Medulla oblongata (tissue), 1 donor: ENCODE data around the gene CELSR1.
"Not testable (repeated sequence)": the region's sequence is repeated elsewhere in the genome, so short reads cannot be mapped to it uniquely, and the experiment has no call there.

Experiments
- DNase-seq: peaks from one replicate; pipeline ENCODE4 v3.0.0-alpha.2; 2015; ENCODE audit errors: extremely low spot score

The CELSR1 gene

GRCh38 chr22:46397514-46397913, 139.9 kb downstream of the CELSR1 start:
- no peak for DNase-seq

DNA sequence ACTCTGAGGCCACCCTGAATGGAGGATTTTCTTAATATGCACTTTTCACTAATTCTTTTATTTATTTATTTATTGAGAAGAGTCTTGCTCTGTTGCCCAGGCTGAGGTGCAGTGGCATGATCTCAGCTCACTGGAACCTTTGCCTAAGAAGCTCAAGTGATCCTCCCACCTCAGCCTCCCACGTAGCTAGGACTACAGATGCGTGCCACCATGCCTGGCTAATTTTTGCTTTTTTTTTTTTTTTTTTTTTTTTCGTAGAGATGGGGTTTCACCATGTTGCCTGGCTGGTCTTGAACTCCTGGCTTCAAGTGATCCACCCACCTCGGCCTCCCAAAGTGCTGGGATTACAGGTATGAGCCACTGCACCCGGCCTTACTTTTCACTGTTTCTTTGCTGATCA, 140.4 kb downstream of the CELSR1 start:
- DNase-seq: not testable (repeated sequence)

DNA sequence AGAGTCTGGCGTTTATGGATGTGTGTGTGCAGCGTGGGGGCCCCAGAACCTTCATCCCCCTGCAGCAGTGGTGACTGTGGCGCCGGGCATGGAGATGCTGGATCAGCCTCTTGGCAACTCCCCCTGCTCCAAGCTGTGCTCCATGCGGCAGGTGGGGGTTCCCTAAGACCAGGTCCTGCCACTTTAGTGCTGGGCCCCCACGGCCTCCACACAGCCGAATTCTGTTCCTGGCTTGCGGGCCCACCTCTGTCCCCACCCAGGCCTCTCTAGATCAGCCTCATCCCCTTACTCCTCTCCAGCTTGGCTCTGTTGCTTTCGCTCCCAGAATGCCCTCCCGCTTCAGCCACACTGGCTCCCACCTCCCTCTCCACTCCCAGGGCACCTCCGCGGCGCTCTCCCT, 142.3 kb downstream of the CELSR1 start:
- no peak for DNase-seq

GRCh38 chr22:46394622-46395021, 142.8 kb downstream of the CELSR1 start:
- no peak for DNase-seq

GRCh38 chr22:46393873-46394272, 143.5 kb downstream of the CELSR1 start:
- DNase-seq: no peak

DNA sequence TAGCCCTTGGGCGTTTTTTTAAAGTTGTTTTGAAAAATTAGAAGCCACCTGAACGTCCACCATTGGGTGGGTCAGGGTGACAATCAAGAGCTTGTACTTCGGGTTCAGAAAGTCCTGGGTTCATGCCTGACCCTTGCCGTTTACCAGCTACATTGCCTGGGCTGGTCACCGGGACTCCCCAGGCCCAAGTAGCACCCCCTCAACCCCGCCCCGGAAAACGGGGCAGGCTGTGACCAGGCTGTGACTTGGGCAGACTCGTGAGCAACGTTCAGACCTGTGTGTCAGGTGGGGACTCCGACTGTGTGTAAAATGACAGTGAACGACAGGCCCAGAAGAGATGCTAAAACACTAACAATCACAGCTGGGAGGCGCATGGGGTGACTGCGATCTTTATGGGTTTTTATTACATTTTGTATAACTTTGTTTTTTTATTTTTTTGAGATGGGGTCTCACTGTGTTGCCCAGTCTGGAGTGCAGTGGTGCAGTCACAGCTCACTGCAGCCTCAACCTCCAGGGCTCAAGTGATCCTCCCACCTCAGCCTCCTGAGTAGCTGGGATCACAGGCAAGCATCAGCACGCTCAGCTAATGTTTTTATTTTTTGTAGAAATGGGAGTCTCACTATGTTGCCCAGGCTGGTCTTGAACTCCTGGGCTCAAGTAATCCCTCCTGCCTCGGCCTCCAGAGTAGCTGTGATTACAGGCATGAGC, 145.1 kb downstream of the CELSR1 start:
- no peak for DNase-seq

DNA sequence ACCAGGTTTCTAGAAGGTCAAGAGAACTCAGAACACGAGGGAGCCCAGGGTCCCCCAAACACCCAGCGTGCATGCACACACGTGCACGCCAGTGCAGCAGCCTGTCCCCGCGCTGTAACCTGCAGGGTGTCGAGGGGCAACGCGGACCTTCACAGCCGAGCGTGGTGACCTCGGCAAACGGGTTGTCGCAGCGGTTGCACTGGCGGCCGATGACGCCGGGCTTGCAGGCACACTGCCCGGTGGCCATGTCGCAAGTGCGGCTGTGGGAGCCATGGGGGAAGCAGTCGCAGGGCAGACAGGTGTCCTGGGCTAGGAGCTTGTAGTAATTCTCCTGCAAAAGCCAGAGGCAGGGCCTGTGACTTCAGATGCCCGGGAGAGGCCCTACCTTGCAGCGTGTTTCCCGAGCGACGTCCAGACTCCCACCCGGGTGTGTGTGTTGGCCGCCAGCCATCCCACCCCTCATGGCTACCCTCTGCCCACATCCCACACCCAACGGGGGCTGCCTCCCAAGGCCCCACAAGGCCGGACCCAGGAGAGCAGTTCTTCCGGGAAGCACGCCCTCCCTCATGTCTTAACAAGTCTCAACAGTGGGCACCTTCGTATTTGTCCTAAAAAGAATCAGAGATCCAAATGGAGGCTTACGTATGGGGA, 145.8 kb downstream of the CELSR1 start:
- no peak for DNase-seq

- DNase-seq: peak; percentile 8
Measured at GRCh38 chr22:46390652-46391301, 146.6 kb downstream of the CELSR1 start.

GRCh38 chr22:46390105-46390651, 147.2 kb downstream of the CELSR1 start:
- DNase-seq: no peak

- no peak for DNase-seq
Measured at GRCh38 chr22:46389081-46389480, 148.3 kb downstream of the CELSR1 start.

GRCh38 chr22:46388647-46389046, 148.8 kb downstream of the CELSR1 start:
- DNase-seq: no peak

DNA sequence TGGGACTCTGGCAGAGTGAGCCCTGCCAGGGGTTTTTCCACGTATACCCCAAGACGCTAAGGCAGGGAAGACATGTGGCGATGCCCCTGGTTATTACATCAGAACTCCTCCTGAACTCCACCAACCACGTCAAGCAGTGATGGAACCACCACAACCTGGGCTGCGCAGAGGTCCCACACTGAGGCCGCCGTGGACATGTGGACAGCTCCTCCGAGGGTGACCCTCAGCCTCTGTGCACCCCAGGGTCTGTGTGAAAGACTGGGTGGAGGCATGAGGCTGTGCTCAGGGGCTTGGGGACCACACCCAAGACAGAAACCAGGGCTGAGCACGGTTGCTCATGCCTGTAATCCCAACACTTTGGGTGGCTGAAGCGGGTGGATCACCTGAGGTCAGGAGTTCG, 149.7 kb downstream of the CELSR1 start:
- no peak for DNase-seq

DNA sequence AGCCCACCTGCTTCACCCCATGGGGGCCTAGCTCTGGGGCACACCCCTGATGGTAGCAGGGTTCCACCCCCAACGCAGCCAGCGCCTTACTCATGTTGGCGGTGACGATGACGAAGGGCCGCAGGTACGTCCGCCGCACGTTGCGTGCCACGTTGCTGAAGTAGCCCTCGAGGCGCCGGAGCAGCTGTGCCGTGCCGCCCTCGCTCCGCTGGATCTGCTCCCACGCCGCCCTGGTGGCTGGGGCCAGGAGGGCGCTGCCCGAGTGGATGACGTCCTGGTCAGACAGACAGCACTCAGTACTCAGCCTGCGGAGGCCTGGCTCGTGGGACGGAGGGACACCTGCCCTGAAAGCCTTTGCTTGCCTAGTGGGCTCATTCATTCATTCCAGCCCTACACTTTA, 151.1 kb downstream of the CELSR1 start:
- no peak for DNase-seq

DNA sequence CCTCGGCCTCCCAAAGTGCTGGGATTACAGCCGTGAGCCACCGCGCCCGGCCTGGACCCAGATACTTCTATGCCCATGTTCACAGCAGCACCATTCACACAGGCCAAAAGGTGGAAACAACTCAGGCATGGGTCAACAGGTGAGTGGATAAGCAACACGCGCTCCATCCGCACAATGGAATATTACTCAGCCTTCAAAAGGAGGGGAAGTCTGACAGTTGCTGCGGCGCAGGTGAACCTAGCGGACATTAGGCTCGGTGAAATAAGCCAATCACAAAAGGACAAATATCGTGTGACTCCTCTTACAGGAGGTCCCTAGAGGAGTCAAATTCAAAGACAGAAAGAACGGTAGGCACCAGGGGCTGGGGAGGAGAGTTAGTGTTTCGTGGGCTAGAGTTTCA, 154.9 kb downstream of the CELSR1 start:
- DNase-seq: no peak

DNA sequence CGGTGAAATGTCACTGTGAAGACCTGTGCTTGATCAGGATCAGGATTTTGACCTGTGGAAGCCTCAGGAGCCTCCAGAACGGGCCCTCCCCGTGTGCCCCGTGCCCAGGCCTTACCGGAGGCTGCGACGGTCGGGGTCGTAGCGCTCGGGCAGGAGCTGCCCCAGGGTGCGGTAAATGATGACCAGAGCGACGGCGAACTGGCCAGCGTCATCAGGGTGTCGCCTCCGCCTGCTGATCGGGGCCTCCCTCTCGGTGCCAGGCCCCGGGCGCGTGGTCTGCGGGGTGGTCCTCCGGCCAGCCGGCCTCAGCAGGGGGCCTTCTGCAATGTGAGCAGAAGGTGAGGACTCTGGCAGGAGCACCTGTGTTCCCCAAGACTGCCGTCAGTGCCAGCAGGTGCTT, 155.7 kb downstream of the CELSR1 start:
- DNase-seq: no peak

DNA sequence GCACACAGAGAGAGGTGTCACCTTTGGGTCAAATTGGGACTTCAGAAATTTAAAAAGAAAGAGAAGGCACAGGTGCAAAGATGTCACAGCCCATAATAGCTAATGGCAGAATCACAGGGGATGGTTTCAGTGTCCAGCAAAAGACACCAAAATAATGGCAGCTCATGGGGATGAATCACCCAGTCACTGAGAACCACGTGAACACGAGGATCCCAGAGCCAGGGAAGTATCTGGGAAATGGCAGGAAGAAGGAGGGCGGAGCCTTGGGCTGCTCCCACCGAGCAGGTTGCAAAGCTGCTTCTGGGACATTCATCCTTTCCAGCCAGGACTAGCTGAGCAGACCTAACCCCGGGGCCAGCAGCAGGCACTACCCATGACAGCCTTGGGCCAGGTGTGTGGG, 156.3 kb downstream of the CELSR1 start:
- DNase-seq: no peak

DNA sequence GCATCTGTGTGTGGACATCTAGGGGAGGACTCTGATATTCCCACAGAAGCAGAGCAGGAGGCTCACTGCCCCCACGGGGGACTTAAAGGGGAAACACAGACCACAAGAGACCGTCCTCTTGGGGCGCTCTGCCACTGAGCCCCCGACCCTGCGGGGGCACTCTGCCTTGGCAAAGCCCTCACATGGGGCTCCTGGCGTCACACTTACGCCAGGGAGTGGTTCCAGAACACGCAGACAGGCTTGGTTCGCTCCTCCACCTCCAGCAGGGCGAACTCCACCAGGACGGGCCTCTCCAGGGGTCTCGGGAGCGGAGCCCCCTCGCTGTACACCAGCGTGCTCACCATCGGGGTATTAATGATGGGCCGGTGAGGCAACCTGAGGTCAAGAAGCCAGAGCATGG, 156.8 kb downstream of the CELSR1 start:
- DNase-seq: no peak

DNA sequence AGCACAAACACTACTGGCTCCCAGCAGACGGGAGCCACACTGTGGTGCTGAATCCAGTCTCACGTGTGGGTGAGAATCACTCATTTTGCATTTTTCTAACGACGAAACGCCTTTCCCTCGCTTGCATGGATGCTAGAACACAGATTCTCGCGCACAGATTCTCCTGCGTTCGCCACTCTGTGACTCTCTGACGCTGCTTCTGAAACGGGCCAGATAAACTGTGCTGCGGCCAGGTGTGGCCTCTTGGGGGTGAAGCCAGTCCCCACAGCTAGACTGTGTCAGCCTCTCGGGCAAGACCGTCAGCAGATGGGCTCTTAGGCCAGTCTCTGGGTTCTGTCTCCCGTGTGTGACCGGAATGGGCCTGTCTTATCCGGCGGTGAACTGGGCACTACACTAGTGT, 157.4 kb downstream of the CELSR1 start:
- DNase-seq: no peak

DNA sequence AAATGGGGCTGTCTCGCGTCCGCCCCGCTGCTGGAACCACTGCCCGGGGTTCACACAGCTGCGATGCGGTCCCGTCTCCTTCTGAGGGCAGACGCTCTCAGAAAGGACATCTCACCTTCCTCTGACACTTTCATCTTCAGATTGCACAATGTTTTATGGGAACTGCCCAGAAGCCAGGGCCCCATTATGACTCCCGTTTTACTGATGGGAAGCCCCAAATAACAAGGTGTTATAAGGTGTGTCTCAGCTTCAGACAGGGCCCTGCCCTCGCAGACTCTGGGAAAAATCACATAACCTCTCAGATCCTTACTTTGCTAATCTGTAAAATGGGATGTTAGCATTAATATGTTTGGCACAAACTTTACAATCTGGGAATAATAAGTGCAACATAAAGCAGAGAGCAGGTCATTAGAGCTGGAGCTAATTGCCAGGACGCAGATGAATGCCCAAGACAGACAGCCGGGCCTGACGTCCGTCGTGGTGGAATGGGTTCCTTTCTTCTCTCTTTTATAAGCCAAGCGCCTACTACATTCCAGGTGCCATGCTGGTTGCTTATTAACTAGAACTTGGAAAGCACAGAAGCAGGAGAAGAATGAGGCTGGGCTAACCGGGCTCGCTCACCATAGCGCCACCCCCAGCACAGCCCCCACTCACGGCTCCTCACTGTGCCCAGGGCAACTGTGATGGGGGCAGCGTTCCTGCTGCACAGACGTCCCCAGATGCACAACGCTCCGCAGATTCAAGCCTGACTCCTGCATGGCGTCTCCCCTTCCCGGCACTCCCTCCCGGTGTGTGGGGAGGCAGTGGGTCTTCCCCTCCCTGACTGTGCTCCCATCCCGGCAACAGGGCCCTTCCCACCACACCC, 158.1 kb downstream of the CELSR1 start:
- no peak for DNase-seq

GRCh38 chr22:46378426-46379065, 158.9 kb downstream of the CELSR1 start:
- DNase-seq: no peak
